Stimulated activated CD8-positive, alpha-beta memory T cell treated with anti-CD3 and anti-CD28 coated beads, Interleukin-7, amount 100 ng/mL, for 48 hours (primary cell): ENCODE results near the gene VEGFB.

Experiments
- DNase-seq, 2 donors: peaks; one replicate each; pipeline ENCODE4 v3.0.0-alpha.2; 2020; ENCODE audit warnings: low read depth in 1 of 2; ENCODE audit errors: extremely low read depth in 1 of 2

The VEGFB gene, protein sequence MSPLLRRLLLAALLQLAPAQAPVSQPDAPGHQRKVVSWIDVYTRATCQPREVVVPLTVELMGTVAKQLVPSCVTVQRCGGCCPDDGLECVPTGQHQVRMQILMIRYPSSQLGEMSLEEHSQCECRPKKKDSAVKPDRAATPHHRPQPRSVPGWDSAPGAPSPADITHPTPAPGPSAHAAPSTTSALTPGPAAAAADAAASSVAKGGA

DNA sequence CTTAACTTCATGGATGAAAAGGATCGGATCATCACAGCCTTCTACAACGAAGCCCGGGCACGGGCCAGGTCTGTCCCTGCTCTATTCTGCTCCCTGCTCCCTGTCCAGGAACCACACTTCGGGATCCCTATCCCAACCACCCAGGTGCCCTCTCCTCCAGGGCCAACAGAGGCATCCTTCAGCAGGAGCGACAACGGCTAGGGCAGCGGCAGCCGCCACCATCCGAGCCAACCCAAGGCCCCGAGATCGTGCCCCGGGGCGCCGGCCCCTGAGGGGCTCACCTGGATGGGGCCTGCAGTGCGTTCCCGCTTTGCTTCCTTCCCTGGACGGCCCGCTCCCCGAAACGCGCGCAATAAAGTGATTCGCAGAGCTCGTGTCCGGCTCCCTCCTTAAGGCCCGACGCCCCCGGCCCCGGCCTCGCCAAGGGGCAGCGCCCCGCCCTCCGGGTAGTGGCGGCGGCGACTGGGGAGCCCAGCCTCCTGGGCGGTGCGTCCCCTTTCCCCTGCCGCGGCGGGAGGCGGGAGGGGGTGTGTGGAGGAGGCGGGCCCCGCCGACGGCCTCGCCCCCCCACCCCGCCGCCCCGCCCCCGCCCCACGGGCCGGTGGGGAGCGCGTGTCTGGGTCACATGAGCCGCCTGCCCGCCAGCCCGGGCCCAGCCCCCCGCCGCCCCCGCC, at the start of gene VEGFB:
TSS of gene VEGFB (plus strand) at position 672 of the 674 bp plus-strand sequence. CDS start 250 bp downstream, outside the sequence.
- no peak for DNase-seq

DNA sequence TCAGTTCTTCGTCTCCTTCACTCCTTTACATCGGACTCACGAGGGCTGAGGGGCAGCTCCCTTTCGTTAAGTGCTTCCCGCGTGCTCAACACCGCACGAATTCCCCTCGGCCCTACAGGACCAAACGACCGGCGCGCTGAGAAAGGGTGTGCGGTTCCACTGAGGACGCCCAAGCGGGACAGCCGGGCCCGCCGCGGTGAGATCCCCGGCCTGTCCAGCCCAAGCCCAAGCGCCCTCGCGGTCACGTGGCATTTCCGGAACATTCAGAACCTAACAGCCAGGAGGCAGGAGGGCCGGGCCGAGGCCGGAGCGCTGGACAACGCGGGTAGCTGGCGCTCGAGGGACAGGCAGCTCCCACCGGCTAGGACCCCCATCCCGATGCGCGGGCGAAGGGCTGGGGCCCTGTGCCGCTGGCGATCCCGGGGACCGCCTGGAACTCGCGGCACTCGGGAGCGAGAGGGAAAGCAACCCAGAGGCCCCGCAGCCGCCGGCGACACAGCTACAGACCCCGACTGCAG, 49.1 kb upstream of the VEGFB start:
- DNase-seq, result no peak

DNA sequence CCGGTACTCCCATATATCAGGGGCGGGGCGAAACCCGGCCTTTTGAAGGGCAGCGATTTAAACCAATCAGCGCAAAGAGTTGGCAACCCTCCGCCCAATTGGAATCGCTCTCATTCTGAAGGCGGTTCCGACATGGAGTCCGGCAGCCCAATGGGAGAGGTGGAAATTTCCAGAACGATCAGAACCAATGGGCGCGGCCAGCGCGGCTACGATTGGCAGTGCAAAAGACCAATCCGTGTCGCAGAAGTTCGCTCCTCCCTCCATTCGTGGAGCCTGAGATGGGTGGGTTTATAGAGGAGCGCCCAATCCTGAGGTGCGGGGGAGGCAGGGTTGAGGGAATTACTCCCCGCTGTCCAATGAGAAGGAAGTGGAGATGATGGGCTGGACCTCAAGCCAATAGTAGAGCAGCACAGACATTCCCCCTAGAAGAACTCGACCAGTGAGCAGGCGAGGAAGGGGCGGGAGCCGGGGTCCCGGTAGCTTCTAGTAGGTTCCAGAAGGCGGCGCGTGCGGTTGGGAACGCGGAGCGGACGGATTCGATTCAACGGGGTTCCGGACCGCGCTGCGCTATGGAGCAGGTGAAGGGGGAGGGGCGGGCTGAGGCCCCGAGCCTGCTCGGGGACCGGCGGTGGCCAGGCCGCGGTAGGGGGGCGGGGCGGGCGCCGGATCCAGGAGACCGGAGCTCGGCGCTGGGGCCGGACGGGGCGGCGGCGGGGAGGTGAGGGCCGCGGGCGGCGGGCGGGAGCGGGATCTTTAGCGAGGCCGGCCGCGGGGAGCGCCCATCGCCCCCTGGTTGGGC, 48.5 kb upstream of the VEGFB start, which contains the start of gene STIP1:
TSS of gene STIP1 (plus strand) at position 479 of the 799 bp plus-strand sequence. CDS start at position 570, 91 bp downstream.
- peak; percentile 97 to 99 for DNase-seq

DNA sequence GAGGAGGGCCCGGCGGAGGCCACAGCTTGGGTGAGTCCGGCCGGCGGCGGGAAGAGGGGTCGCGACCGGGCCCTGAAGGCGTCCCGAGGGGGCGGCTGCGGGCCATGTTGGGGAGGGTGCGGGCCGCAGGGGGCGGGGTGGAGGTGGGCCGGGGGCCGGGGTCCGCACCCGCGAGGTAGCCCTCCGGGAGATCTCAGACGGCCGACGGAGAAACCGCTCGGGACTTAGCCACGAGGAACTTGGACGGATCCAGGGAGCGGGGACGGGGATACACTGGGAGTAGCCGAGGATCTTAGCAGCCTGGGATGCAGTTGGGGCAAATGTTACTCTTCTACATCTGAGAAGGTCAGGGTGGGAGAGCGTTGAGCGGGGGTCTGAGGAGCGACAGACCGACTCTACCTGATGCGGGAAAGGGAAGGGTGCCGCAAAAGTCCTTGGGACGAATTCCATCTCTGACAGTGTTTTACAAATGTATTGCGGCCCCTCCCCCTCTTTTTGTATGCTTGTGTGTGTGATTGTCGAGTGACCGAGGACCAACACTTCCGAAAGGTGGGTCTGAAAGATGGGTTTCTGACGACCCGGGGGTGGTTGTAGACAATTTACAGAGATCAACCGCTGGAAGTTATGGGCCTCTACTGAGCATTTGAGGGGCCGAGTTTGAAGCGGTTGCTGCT, 47.8 kb upstream of the VEGFB start:
- DNase-seq, result peak in 1 of 2 donors; percentile 57

DNA sequence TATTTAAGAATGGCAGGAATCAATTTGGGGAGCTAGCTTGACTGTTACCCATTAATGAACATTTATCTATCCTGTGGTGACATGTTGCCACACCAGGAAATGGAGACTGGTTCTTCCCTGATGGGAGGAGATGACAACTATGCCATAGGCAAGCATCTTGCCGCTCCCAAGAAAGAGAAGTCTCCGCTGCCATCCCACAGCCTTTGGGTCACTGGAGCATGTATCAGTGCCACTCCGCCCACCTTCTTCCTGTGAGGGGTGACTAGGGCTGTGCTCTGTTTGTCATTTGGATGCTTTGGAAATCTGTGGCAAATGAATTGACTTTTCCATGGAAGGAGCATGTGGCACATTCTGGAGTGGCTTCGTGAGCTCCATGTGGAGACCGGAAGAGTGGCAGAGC, 42.0 kb upstream of the VEGFB start:
- no peak for DNase-seq

DNA sequence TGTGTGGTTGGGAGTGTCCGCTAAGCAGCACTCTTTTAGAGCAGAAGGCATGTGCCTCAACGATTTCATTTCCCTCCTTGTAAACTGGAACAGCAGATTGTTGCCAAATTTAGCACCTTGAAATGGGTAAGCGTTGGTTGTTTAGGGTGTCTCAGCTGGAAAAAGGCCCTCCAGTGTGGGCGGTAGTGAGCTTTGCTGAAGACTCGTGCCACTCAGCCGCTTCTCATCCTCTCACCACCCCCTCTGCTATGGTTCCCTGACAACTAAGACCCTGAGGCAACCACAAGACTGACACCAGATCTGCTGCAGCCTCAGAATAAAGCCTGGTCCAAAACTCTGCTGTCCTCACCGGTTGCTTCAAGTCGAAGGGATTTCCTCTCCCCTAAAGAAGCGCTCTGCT, 37.8 kb upstream of the VEGFB start:
- DNase-seq, result no peak

DNA sequence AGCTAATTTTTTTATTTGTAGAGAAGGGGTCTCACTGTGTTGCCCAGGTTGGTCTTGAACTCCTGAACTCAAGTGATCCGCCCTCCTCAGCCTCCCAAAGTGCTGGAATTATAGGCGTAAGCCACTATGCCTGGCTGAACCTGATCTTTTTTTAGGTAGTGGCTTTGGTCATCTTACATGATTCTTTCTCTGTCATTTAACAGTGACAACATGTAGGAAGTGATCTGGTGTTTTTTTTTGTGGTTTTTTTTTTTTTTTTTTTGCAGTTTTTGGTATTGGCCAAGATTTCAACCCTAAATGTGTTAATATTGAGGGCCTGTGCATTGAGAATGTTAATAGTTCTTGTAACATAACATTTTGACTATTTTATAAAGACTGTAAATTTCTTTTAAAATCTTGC, 35.9 kb upstream of the VEGFB start:
- DNase-seq, result no peak

DNA sequence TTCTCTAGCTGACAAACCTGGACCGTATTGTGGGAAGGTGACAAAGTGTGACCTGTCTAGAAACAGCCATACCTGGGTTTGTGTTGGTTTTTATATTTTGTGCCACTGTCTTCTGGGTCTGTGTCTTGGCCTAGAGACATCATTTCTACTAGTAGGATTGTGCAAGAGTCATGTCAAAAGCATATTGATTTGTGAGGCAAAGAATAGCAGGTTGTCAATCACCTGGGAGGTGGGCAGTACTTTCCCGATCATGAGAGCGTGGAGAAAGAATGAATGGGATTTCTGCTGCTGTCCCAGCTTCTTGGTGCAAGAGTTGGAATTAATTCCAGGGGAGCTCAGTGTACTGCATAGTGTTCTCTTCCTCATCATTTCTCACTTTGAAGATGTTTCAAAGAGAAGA, 32.8 kb upstream of the VEGFB start:
- no peak for DNase-seq

DNA sequence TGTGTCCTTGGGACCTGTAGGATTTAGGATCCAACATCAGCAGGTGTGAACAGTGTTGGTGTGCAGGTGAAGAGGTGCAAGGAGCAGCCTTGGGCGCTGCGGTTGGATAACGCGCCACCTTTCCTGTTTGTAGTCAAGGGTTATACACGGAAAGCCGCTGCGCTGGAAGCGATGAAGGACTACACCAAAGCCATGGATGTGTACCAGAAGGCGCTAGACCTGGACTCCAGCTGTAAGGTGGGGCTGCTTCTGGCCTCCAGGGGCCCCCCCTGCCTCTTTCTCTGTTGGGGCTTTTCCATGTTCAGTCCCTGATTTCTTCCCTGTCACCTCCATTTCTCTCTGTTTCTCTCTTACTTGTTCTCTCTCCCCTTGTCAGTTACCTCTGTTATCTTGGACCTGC, 31.4 kb upstream of the VEGFB start:
- DNase-seq, result no peak

DNA sequence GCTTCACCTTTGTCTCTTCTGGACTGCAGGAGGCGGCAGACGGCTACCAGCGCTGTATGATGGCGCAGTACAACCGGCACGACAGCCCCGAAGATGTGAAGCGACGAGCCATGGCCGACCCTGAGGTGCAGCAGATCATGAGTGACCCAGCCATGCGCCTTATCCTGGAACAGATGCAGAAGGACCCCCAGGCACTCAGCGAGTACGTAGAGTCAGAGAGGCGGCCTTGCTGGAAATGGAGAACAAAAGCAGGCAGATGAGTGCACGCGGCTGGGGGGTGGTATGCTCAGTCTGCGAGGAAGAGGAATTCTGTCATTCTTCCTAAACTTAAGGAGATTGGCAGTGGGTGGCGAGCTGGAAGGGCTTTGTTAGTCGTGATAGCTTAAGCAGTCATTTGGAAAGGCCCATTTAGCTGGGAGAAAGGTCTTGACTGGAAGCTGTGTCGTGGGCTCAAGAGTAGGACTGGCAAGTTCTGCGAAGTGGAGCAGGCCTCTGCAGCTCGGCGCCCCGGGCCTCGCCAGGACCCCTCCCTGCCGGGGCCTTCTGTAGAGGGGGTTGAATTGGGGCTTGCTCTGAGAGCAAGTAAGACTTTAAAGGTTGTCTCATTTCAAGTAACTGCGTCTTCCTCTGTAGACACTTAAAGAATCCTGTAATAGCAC, 30.8 kb upstream of the VEGFB start:
- no peak for DNase-seq

DNA sequence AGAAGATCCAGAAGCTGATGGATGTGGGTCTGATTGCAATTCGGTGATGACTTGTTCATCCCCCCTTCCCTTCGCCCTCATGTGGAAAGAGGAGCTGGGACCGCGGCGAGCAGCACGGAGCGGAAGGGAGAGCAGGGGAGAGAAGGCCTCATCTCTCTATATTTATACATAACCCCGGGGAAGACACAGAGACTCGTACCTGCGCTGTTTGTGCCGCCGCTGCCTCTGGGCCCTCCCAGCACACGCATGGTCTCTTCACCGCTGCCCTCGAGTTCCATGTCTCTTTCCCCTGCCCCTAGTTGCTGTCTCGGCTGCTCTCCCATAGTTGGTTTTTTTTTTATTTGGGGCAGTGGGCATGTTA, 30.3 kb upstream of the VEGFB start:
- no peak for DNase-seq

DNA sequence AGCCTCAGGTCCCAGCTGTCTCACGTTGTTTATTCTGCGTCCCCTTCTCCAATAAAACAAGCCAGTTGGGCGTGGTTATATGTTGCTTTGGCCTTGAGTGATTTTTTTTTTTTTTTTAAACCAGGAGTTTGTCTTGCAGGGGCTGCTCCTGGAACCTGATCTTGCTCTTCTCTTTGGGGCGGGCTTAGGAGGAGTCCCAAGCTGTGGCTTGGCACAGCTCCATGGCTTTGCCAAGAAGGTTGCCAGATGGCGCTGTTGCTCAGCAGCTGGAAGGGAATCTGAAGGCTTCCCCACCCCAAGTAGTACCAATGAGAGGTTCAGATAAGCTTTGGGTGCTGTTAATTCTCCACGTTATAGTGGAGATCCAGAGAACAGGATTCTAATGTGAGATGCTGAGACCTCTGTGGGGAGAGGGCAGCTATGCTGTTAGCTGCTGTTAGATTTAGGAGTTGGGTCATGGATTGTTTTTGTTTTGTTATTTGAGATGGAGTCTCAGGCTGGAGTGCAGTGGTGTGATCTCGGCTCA, 29.9 kb upstream of the VEGFB start:
- DNase-seq, result peak in 1 of 2 donors; percentile 61

DNA sequence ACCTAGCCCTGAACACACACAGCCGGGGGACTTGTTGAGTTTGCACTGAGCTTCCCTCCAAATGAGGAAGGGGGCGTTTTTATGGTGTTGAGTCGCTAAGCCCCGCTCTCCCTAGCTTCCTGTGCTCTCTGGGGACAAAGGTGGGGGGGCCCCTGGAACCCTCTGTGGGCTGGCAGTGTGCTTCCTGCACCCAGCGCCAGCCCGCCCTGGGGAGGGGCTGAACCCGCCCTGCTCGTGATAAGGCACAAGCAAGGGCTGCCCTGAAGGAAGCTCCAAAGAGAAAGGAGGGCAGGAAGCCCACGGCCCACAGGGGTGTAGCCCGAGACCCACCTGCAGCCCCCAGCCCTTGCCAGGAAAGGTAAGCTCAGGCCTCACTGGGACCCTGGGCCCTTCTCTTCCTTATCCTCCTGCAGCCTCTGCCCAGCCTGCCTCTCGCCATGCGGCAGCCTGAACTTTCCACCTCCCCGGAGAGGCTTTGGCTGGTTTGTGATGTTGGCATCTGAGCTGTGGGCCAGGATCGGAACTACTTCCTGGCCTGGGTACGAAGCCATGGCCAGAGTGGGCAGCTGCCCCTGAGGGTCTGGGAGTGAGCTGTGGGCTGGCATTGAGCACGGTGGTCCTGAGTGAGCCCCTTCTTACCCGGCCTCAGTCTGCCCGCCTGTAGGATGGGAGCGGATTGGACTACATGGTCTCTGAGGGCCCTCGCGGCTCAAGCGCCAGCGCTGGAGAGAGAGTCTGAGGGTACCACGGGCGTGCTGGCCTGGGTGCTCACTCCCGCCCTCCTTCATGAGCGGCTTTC, 27.7 kb upstream of the VEGFB start, which contains the start of gene FERMT3:
TSS of gene FERMT3 (plus strand) at position 265 of the 799 bp plus-strand sequence. CDS start 644 bp downstream, outside the sequence.
- peak; percentile 69 to 78 for DNase-seq

DNA sequence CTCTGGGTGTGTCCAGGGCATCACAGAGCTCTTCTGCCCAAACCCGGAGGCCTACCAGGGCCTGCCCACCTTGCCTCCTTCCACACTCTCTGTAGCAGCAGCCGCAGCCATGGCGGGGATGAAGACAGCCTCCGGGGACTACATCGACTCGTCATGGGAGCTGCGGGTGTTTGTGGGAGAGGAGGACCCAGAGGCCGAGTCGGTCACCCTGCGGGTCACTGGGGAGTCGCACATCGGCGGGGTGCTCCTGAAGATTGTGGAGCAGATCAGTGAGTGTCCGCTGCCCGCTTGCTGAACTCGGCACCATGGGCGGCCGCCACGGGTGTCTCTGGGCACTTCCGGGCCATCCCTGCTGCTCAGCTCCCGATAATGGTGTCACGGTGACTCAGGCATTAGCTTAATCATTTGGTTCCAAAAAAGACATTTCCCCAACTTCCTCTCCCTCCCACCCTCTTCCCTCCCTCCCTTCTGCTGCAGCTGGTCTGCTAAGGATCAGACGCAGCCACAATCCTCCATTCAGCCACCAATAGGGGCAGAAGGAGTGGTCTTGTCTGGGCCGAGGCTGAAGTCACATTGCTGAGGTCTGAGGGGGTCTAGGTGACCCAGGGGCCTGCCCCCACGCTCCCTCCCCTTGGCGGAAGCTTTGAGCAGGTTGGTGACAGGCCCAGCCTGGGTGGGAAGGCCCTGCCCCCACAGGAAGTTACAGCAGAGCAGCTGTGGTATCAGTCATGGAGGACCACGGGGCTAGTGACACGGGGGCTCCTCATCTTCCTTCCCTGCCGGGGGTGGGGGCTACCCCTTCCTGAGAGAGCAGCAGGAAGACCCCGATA, 26.9 kb upstream of the VEGFB start:
- peak; percentile 76 to 90 for DNase-seq

DNA sequence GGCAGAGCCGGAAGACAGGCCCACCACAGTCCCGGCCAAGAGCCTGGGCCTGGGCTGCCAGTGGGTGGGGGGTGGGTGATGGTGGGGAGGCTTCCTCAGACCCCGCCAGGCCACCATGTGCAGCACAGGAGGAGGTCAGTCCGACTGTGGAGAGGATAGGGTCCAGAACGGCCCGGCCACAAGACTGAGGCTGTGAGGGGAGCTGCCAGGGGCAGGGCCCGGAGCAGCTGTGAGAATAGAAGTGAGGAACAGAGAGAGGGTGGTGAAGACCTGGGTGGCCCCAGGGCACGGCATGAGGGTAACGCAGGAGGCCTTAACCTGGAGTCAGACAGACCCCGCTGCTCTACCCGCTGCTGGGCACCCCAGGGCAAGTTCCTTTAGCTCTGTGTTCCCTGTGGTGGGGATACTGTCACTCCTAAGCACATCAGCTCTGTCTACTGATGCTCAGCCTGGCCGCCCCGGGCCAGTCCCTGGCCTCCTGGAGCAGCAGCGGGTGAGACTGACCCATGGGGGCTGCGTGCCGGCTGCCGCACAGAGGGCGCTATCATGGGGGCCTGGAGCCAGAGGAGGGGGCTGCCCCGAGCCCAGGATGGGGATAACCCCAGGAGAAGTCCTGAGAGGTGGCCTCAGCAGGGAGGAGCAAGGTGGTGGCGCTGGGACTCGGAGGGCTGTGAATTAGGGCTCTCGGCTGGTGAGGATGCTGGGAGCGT, 26.1 kb upstream of the VEGFB start:
- no peak for DNase-seq

DNA sequence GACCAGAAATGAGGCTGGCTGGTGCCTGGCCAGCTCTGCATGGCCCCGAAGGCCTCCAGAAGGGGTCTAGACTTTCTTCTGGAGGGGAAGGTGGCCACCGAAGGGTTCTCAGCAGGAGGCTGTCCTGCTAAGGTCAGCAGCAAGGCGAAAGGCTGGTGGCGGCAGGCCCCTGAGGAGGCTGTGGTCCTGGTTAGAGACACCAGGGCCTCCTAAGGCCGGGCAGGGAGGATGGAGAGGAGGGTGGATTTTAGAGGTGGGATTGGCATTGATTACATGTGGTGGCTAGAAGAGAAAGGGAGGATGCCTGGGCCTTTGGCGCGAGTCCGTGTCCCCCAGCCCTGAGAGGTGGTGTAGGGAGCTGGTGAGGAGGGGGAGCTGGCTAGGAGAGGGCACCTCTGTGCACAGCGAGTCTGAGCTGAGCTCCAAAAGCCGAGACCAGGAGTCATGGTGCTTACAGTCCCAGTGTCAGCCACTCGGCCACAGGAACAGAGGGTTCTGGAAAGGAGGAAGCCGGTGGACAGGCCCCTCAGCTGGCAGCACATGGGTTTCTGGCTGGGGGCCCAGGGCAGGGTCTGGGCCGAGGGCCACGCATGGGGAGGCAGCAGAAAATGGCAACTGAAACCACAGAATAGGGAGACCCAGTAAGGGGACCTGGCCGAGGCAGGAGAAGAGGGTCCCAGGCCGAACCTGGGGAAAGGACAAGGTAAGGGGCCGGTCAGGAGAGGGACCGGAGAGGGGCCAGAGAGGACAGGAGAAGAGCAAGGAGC, 25.4 kb upstream of the VEGFB start:
- DNase-seq, result no peak

DNA sequence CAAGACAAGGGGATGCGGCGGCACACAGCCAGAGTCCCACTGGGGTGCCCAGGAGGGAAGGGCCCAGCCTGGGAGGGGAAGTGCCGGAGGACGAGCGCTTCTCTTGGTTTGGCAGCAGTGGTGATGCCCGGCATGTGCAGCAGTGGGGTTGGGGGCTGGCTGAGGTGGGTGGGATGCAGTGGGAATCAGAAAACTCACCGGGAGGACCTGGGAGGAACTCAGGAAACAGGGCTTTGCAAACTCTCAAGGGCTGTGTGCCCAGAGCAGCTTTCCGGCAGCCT, 24.9 kb upstream of the VEGFB start:
- DNase-seq, result no peak
